Glutamatergic neuron (in vitro differentiated cells): ENCODE measurements around the gene FANK1. TPM values are rescaled to one million over a fixed set of nuclear protein-coding genes. Genes with fewer than 3 reads are reported as not detected.
"Not testable (repeated sequence)": the region's sequence is repeated elsewhere in the genome, so short reads cannot be mapped to it uniquely, and the experiment has no call there.

Experiments
- DNase-seq: peaks from one replicate; pipeline ENCODE4 v3.0.0; 2022
- H3K27ac Mint-ChIP-seq: one replicate; pipeline ENCODE4 v1.8.0; 2020; ENCODE audit warnings: mild to moderate bottlenecking, mixed read lengths, inconsistent platforms; ENCODE audit not compliant: unreplicated experiment
- H3K27me3 Mint-ChIP-seq: one replicate; pipeline ENCODE4 v1.8.0; 2020; ENCODE audit warnings: mild to moderate bottlenecking, moderate library complexity, mixed read lengths, inconsistent platforms; ENCODE audit not compliant: unreplicated experiment
- H3K36me3 Mint-ChIP-seq: one replicate; pipeline ENCODE4 v1.8.0; 2020; ENCODE audit warnings: mild to moderate bottlenecking, mixed read lengths, inconsistent platforms; ENCODE audit not compliant: unreplicated experiment
- H3K4me1 Mint-ChIP-seq: one replicate; pipeline ENCODE4 v1.8.0; 2020; ENCODE audit warnings: mild to moderate bottlenecking, low read depth, mixed read lengths, inconsistent platforms; ENCODE audit not compliant: unreplicated experiment
- H3K4me3 Mint-ChIP-seq: one replicate; pipeline ENCODE4 v1.8.0; 2020; ENCODE audit warnings: mild to moderate bottlenecking, mixed read lengths, inconsistent platforms; ENCODE audit not compliant: unreplicated experiment
- H3K9me3 Mint-ChIP-seq: one replicate; pipeline ENCODE4 v1.8.0; 2020; ENCODE audit warnings: mild to moderate bottlenecking, moderate library complexity, mixed read lengths, inconsistent platforms; ENCODE audit not compliant: unreplicated experiment
- CTCF ChIP-seq: fragments of 200-600 bp; sonication (generic); IDR thresholded peaks from one replicate; pipeline ENCODE4 v1.5.0; 2021; ENCODE audit not compliant: partially characterized antibody, unreplicated experiment
- long read RNA-seq: library from polyadenylated mRNA; unstranded; transcript quantifications from one replicate; pipeline ENCODE4 v2.0.0, GENCODE V29; 2020; ENCODE audit not compliant: unreplicated experiment
- total RNA-seq: library from RNA; stranded (reverse); fragmentation: NEBNext Ultra II Directional; extraction: Animal tissue kit (Norgen Biotek cat#: 25700); gene quantifications from one replicate; pipeline ENCODE4 v1.2.1, GENCODE V29; 2021; ENCODE audit not compliant: unreplicated experiment

FANK1 gene
- total RNA-seq: 0.59 TPM
- long read RNA-seq, partial matches to known transcripts: 0 of 2 reads
- long read RNA-seq, other reads (novel, unspliced or antisense): 2 of 2 reads

- peak; percentile 96 for DNase-seq
- H3K4me3 Mint-ChIP-seq: peak within 1 kb of the TSS; percentile 95
- not testable (repeated sequence) for H3K4me1 Mint-ChIP-seq, H3K36me3 Mint-ChIP-seq, H3K9me3 Mint-ChIP-seq, H3K27me3 Mint-ChIP-seq
- H3K27ac Mint-ChIP-seq: peak within 1 kb of the TSS; percentile 79
Observed at GRCh38 chr10:125896088-125896934, at the start of gene FANK1. Gene FANK1 (plus strand): TSS chr10:125896564. CDS start chr10:125896643, 79 bp downstream.

DNA sequence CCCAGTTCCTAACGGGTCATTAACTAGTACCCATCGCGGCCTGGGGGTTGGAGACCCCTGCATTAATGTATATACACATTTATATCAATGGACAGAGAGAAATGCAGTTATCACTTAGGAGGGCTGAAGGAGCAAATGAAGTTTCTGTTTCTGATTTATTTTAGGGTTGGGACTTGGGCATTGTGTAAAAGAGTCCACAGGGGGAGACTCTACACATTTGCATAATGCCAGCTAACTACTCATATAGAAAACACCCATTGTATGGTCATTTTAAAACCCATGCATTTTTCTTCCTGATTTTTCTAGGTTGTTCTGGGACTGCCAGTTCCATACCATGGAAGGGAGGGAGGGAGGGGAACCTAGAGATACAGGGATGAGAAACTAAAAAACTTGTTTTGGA is 49.5 kb upstream of the FANK1 start:
- Mint-ChIP-seq H3K4me3 (no peak overlapping the region), H3K9me3 (no peaks in the 10 kb centered on the region), H3K27me3 (no peaks in the 10 kb centered on the region), H3K36me3 (no peaks in the 10 kb centered on the region), H3K27ac (no peak overlapping the region), H3K4me1 (peaks cover 6% of the 10 kb centered on the region)
- no peak for TF ChIP-seq CTCF
- DNase-seq: no peak

GRCh38 chr10:125848371-125848770 is 48.0 kb upstream of the FANK1 start:
- Mint-ChIP-seq H3K36me3 (no peaks in the 10 kb centered on the region), H3K4me3 (no peak overlapping the region), H3K4me1 (peaks cover 6% of the 10 kb centered on the region), H3K27me3 (no peaks in the 10 kb centered on the region), H3K9me3 (no peaks in the 10 kb centered on the region), H3K27ac (no peak overlapping the region)
- no peak for DNase-seq
- no peak for TF ChIP-seq CTCF

DNA sequence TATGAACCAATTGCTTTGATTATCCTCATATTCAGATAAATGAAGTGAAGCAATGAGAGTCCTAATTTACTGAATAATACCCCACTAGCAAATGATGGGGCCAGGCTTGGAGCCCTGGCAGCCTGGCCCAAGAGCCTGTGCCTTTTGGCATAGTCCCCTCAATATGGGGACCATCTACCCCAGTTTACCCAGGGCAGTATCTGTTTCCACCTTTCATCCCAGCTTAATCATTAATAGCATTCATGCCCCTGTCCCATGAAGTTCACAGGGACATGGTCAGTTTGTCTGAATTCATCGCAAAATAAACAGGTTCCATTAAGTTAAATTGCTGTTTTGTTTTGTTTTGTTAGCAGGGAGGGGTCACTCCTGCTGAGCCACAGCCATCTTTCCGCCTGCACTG is 47.5 kb upstream of the FANK1 start:
- Mint-ChIP-seq H3K27me3 (no peaks in the 10 kb centered on the region), H3K27ac (no peak overlapping the region)
- no peak for DNase-seq

GRCh38 chr10:125849448-125849847 is 46.9 kb upstream of the FANK1 start:
- DNase-seq: no peak
- Mint-ChIP-seq H3K4me3 (no peak overlapping the region), H3K27ac (no peak overlapping the region), H3K9me3 (no peaks in the 10 kb centered on the region), H3K36me3 (no peaks in the 10 kb centered on the region), H3K27me3 (no peaks in the 10 kb centered on the region), H3K4me1 (peaks cover 3% of the 10 kb centered on the region)
- TF ChIP-seq CTCF: no peak

More for the DNA sequence above, 47.5 kb upstream of the FANK1 start:
- H3K36me3 Mint-ChIP-seq: no peaks in the 10 kb centered on the region
- no peak overlapping the region for H3K4me3 Mint-ChIP-seq
- no peak for TF ChIP-seq CTCF
- H3K4me1 Mint-ChIP-seq: peaks cover 6% of the 10 kb centered on the region
- H3K9me3 Mint-ChIP-seq: no peaks in the 10 kb centered on the region
